Type B pancreatic cell (in vitro differentiated cells): ENCODE data around the gene ZNF672. TPM values are rescaled to one million over a fixed set of nuclear protein-coding genes. Genes with fewer than 3 reads are reported as not detected.

Experiments used
- DNase-seq: peaks from one replicate; pipeline ENCODE4 v3.0.0; 2021; ENCODE audit warnings: mixed read lengths; ENCODE audit not compliant: unreplicated experiment; ENCODE audit errors: extremely low spot score
- H3K27ac Mint-ChIP-seq: 2 replicates; pipeline ENCODE4 v1.8.0; 2021; ENCODE audit warnings: mild to moderate bottlenecking, mixed read lengths
- H3K27me3 Mint-ChIP-seq: 2 replicates; pipeline ENCODE4 v1.8.0; 2021; ENCODE audit warnings: mixed read lengths
- H3K36me3 Mint-ChIP-seq: 2 replicates; pipeline ENCODE4 v1.8.0; 2021; ENCODE audit warnings: mixed read lengths
- H3K4me1 Mint-ChIP-seq: one replicate; pipeline ENCODE4 v1.8.0; 2021; ENCODE audit warnings: mixed read lengths; ENCODE audit not compliant: unreplicated experiment
- H3K4me3 Mint-ChIP-seq: 2 replicates; pipeline ENCODE4 v1.8.0; 2021; ENCODE audit warnings: mild to moderate bottlenecking, mixed read lengths
- H3K9me3 Mint-ChIP-seq: 2 replicates; pipeline ENCODE4 v1.8.0; 2021; ENCODE audit warnings: mixed read lengths
- total RNA-seq: library from RNA; stranded (reverse); gene quantifications from 2 replicates; pipeline ENCODE4 v1.2.1, GENCODE V29; 2021; ENCODE audit warnings: low replicate concordance
- TF ChIP-seq, protein P1 (sequence below): fragments of 200-600 bp; sonication (generic); conservative IDR thresholded peaks from 2 replicates; pipeline ENCODE4 v1.5.0; 2021; ENCODE audit warnings: antibody characterized with exemption, mild to moderate bottlenecking

ZNF672 gene
- total RNA-seq, 1 donor from 2014 or later: 33.0 TPM

DNA sequence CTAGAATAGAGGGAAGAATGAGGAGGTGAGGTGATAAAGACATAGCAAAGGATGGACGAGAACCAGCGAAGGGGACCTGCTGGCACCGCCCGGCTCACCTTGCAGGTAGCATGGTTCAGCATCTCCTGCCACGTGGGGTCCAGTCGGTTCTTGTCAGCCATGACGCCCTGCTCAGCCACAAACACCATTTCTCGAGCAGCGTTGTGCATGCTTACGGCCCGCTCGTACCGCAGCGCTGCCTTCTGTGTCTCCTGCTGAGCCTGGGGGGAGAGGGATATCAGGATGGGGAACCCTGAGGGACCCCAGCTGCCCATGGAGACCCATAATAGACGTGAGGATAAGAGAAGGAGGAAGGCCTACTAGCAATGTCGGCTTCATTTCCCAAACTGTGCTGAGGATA, 23.7 kb upstream of the ZNF672 start:
- Mint-ChIP-seq H3K9me3 (no peaks in the 10 kb centered on the region), H3K27me3 (no peaks in the 10 kb centered on the region), H3K27ac (no peak overlapping the region), H3K36me3 (peaks cover 15% of the 10 kb centered on the region), H3K4me3 (no peak overlapping the region), H3K4me1 (peaks cover 4% of the 10 kb centered on the region)
- TF ChIP-seq, protein P1, sequence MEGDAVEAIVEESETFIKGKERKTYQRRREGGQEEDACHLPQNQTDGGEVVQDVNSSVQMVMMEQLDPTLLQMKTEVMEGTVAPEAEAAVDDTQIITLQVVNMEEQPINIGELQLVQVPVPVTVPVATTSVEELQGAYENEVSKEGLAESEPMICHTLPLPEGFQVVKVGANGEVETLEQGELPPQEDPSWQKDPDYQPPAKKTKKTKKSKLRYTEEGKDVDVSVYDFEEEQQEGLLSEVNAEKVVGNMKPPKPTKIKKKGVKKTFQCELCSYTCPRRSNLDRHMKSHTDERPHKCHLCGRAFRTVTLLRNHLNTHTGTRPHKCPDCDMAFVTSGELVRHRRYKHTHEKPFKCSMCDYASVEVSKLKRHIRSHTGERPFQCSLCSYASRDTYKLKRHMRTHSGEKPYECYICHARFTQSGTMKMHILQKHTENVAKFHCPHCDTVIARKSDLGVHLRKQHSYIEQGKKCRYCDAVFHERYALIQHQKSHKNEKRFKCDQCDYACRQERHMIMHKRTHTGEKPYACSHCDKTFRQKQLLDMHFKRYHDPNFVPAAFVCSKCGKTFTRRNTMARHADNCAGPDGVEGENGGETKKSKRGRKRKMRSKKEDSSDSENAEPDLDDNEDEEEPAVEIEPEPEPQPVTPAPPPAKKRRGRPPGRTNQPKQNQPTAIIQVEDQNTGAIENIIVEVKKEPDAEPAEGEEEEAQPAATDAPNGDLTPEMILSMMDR: no peak
- DNase-seq: no peak

DNA sequence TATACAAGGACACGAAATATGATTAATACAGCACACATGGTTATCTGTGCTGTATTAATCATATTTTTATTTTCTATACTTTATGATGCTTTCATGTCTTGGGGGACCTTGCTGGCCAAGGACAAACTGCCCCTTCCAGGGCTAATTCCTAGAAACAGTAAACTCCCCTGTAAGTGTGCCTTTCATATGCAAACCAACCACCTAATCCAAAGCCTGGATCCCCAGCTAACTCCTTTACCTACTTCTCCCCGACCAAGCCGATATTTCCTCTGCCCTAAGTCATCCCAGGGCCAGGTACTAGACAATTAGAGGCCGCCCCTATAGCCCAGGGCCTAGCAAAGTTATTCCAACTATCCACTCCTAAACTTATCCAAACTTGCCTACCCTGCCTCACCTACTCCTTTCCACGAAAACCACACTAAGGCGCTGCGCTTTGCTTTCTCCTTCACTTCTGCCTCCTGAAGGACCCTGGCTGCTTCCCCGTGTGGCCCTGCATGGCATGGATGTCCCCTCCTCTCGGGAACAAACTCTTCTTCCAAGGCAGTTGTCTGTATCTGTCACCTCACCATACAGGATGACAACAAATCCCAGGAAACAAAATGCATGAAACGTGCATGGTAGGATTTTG, 22.5 kb upstream of the ZNF672 start:
- DNase-seq: no peak
- TF ChIP-seq, protein P1: no peak

DNA sequence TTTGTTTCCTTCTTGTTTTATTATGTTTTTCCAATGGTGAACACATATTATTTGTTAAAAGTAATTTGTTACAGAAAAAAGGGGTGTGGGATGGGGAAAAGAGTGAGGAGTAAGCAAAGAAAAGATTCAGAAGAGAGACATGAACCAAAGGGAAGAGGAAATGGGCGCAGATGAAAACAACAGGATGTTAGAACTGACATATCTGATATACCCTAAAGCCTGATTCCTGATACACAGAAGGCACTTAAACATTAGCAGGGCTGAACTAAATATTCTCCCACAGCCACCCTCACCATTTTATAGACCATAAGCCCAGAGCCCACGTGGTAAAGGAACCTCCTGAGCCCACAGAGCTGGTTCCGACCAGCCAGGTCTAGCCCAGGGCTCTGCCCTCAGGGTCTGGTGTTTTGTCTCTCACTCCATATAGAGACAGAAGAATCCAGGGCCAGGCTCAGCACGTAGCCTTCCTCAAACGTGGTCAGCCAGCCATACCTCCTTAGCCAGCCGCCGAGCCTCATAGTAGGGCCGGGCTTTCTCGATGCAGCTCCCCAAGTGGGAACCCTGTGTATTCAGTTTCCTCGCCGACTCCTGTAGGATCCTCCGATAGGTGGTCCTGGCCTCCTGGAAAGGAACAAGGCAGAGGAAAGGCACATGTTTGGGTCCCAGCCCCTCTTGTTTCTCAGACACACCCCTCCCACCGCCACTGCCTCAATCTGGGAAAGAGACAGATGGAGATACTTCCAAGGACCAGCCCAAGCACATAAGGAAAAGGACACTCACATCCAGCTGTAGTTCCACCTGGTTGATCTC, 21.8 kb upstream of the ZNF672 start:
- peak; percentile 48 for DNase-seq
- TF ChIP-seq, protein P1: no peak
- Mint-ChIP-seq H3K4me3 (no peak overlapping the region), H3K27me3 (no peaks in the 10 kb centered on the region), H3K27ac (no peak overlapping the region), H3K36me3 (peaks cover 19% of the 10 kb centered on the region), H3K9me3 (no peaks in the 10 kb centered on the region), H3K4me1 (peaks cover 10% of the 10 kb centered on the region)

More for the DNA sequence above, 22.5 kb upstream of the ZNF672 start:
- Mint-ChIP-seq H3K27me3 (no peaks in the 10 kb centered on the region), H3K4me1 (peaks cover 5% of the 10 kb centered on the region), H3K27ac (no peak overlapping the region), H3K9me3 (no peaks in the 10 kb centered on the region), H3K36me3 (peaks cover 17% of the 10 kb centered on the region), H3K4me3 (no peak overlapping the region)

DNA sequence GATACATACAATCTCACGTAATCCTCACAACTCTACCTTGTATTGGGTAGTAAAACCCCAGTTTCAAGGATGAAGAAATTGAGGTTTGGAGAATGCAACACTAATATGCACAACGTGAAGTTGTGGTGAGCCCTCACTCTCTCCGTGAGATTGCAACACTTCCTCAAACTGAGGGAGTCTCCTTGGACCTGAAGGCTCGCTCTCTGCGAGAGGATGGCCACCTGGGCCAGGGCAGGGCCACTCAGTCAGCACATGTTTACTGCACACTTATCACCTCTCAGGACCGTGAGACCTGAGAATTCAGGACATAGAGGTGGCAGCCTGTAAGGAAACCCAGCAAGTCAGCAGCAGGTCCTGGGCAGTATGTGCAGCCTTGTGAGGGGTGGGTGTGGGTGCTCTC, 21.0 kb upstream of the ZNF672 start:
- Mint-ChIP-seq H3K27ac (no peak overlapping the region), H3K27me3 (no peaks in the 10 kb centered on the region), H3K4me1 (peaks cover 13% of the 10 kb centered on the region), H3K36me3 (peaks cover 19% of the 10 kb centered on the region), H3K4me3 (no peak overlapping the region), H3K9me3 (no peaks in the 10 kb centered on the region)
- DNase-seq: no peak
- TF ChIP-seq, protein P1: no peak

DNA sequence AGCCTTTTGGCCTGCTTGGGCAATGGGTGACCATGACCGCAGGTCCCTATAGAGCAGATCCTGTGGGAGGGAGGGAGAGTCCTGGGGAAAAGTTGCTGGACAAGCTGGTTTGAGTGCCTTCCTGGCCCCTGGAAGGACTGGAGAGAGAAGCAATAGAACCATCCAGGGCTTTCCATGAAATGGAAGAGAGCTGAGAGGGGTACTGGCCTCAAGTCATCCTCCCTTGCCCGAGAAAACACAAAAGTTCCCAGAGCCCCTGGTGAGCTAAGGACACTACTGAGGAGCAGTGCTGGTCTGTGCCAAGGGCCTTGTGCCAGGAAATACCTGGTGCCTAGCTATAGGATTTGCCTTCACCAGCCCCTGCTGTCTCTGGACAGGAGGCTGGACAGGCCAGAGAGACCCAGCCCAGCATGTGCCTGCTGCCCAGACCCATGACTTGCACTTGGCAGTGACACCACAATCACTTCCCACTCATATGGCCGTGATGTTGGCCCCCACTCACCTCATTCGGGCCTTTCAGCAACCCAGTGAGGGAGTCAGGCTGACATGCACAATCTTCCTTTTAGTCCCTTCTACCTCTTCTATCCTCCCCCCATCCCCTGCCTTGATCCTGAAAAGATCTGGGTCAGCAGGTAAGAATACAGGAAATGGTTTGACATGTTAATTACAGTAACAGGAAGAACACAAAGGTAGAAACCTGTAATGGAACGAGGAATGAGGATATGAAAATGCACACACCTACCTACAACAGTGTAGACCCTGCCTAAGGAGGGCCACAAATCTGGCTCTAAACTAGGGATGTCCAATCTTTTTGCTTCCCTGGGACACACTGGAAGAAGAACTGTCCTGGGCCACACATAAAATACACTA, 19.3 kb upstream of the ZNF672 start:
- H3K36me3 Mint-ChIP-seq: peaks cover 19% of the 10 kb centered on the region
- H3K27ac Mint-ChIP-seq: peak overlapping the region; percentile 70

More for the DNA sequence above, 19.3 kb upstream of the ZNF672 start:
- H3K9me3 Mint-ChIP-seq: no peaks in the 10 kb centered on the region
- peak; percentile 48 for DNase-seq
- no peaks in the 10 kb centered on the region for H3K27me3 Mint-ChIP-seq
- TF ChIP-seq, protein P1: no peak
- peak overlapping the region; percentile 24 for H3K4me3 Mint-ChIP-seq
- H3K4me1 Mint-ChIP-seq: peaks cover 24% of the 10 kb centered on the region
